Superior temporal gyrus (tissue), 1 donor: ENCODE results near the gene PRKCE.
A peak's percentile ranks its signal among the peaks of the same experiment; 100 is the strongest.

Experiments used
- DNase-seq: peaks from one replicate; pipeline ENCODE4 v3.0.0-alpha.2; 2016; ENCODE audit errors: extremely low spot score

The PRKCE gene

DNA sequence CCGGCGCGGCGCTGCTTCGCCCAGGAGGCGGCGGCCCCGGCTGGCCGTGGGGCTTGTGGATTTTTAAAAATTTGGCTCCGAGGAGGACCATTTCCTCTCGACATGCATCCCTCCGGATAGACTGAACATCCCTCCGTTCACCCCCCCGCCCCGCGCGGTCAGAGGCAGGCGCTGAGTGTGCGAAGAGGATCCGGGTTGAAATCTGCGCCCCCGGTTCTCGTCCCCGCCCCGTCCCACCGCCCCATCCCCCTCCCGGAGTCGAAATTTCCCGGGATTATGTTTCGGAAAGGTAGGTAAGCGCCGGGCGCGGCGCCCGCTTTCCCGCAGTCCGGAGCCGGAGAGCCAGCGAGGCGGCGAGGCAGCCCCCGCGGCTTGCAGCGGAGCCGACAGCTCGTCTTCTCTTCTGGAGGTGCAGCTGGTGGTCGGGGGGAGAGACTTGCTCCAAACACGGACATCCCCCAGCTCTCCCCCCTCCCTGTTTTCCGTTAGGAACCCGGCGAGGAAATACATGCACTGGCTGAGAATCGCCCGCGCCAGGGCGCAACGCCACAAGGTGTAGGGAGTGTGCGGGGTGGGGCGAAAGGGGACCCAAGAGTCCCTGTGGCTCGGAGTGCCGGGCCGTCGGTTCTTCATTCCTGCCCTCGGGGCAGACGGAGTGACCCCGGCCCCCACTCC, at the start of gene PRKCE:
Gene PRKCE, plus strand, starts transcription at position 261 of the 675 bp plus-strand sequence.
- no peak for DNase-seq

DNA sequence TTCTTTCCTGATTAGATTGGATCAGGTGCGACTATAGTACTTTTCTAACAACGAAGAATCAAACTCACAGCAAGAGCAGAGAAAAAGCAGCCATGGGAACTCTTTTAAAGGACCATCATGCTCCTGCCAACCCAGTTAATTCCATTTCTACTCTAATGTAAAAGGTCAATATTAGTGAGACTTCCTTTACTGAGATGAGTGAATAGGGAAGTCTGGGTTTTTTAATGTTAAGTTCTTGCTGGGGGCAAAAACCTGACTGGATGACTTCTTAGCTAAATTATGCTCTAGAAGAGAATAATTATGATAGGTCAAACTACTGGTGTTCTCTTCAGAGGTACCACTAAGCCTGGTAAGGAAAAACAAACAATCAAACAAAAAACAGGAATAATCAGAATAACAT, 48.9 kb upstream of the PRKCE start:
- DNase-seq = no peak

DNA sequence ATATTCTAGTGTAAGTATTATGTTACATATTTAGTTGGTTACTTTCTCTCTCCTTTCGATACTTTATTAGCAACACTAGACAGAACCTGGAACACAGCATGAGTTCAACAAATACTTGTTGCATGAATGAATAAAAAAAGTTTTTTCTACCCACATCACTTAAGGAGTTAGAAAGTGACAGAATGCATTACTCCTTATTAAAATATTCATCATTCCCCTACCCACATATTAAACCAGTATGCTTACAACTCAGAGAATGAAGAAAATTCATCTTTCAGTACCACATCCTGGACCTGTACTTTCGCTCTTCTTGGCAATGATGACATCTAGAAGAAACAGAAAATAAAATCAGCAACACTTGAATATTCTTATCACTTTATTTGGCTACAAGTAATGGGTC, 46.4 kb upstream of the PRKCE start:
- no peak for DNase-seq

DNA sequence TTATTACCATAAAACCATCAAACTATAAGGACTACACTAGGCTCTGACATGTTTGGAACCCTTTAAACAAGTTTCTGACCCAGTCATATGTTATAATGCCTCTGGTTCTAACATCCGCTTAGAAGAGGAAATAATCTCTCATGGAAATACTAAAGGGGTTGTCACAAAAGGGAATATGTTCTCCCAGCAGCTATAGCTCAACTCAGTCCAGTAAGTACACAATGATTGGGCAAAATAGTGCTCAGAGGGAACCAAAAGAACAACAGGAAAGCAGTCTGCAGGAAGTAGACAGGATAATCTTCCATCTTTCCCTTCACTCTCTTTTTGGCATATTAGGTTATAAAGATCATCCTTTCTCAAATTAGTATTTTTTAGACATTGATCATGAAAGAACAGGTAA, 44.7 kb upstream of the PRKCE start:
- no peak for DNase-seq

DNA sequence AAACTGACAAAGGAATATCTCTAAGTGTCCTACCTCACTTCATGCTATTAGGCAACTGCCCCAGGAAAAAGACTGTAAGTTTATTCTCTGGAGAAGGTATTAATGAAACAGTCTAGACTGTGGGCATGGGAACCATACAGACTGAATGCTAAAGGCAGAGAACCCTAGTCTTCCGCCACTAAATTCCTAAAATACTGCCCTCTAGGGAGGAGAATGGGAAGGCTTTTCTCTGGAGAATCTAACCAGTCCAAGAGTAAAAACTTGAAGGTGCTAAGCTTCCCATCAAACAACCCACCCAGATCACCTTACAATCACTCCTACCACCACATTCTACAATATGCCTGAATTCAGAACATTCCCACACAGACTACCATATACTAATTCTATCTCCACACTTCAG, 43.8 kb upstream of the PRKCE start:
- DNase-seq = no peak

DNA sequence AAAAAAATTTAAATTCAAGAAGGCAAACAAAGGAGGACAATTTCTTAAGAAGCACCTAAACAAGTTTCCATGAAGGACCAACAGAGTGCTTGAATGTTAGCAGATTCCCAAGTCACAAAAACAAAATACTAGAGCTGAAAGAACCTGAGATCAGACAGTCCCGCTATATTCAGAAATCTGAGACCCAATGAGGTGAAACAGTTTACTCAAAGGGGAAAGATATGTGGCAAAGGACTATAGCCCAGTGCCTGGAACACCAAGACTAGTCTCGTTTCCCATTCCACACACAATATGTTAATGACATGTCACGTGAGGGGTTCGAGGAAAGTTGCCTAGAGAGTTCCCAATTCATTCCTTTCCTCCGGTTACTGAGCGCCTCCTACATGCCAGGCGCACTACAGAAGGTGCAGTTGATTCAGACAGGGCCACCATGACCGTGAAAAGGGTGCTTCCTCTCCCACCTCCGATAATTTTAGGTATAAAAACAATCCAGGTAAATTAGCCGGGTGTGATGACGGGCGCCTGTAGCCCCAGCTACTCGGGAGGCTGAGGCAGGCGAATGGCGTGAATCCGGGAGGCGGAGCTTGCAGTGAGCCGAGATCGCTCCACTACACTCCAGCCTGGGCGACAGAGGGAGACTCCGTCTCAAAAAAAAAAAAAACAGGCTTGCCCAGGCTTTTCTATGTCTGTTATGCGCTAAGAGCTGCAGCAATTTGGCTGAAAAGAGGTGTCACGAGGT, 41.0 kb upstream of the PRKCE start:
- peak; percentile 84 for DNase-seq

DNA sequence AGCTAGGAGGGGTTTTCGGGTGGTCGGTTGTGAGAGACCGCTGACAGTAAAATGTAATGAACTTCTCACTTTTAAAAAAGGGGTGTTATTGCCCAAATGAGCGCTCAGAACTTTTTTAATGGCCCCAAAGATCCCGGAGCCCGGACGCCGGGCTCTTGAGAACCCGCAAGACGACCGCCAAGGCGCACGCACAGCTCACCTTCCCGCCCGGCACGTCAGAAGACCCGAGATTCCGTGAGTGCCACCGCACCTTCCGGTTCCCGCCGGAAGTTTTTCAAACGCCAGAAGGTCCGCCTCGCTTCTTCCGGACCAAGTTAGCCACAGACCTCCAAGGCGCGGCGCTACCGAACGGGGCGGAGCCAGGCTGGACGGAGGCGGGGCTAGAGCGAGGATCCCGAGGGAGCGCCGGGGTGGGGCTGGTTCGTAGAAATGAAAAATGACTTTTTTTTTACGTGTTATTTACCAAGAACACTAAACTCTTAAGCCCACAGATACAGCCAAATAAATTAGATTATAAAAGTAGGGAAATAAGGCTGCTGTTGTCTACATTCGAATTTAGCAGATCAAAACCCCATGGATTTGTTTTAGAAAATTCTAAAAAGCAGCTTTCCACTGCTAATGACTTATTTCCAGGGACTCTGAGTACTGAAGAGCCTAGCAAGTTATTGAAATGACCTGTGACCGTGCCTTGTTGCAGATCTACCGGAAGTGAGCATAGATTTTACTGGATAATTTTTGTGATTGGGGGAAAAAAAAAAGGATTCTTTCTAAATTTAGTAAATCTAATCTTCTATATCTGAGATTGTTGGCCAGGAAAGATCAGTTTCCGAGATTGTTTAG, 40.2 kb upstream of the PRKCE start, which contains the start of gene SRBD1:
Gene SRBD1, minus strand, starts transcription at position 248 of the 840 bp plus-strand sequence. CDS start 5,826 bp downstream, outside the sequence.
- peak; percentile 96 for DNase-seq

DNA sequence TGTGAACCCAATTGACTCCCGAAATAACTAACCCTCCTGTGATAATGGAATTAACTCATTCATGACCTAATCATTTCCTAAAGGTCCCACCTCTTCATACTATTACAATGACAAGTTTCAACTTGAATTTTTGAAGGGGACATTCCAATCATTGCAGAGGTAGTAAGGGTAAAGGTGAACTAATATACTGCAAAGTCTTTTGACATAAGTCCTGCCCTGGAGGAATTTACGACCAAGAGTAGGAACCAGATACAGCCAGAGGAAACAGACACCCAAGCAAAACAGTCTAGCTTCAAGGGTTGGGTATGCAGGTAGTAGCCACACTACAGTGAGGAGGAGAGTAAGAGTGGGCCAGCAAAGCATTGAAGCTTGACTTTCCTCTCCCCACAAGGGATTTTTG, 39.2 kb upstream of the PRKCE start:
- no peak for DNase-seq

DNA sequence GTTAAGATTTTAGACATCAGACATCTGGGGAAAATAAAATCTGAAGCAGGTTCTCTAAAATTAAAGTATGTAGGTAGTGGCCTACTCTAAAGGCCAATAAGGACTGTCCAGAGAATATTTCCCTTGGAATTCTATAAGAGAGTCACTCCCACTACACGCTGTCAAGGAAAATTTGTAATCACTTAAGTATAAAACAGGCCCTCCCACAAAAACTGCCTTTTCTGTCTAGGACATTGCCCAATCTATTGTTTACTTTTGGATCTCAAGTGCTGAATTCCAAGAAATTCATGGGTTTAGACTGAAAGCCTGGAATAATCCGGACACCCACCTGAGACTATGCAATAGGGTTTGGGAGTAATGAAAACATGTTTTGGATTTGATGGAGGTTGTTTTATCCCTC, 38.7 kb upstream of the PRKCE start:
- no peak for DNase-seq

DNA sequence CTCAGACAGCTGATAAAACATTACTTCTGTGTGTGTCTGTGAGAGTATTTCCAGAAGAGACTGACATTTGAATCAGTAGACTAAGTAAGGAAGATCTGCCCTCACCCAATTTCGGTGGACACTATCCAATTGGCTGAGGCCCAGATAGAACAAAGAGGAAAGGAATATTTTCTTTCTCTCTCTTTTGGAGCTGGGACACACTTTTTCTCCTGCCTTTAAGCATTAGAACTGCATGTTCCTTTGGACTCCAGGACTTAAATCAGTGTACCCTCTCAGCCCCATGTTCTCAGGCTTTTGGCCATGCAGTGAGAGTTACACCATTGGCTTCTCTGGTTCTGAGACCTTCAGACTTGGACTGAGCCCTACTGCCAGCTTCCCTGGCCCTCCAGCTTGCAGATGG, 37.1 kb upstream of the PRKCE start:
- no peak for DNase-seq

DNA sequence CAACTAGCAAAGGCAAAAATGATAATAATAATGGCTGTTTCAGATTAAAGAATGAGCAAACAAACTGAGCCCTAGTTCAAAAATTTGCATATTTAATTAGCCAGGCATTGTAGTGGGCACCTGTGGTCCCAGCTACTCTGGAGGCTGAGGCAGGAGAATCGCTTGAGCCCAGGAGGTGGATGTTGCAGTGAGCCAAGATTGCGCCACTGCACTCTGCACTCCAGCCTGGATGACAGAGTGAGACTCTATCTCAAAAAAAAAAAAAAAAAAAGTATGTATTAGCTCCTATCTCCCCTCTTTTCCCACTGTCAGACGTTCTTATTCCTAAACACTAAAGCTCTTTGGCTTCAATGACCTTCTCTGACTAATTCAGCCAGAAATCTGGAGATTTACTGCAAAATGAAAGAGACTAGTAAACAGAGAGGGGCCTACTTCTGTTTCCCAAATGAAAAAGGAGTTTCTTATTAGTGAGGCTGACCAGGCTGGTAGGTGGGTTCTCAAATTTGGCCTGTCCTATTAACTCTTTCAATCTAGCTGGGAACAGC, 36.5 kb upstream of the PRKCE start:
- no peak for DNase-seq

DNA sequence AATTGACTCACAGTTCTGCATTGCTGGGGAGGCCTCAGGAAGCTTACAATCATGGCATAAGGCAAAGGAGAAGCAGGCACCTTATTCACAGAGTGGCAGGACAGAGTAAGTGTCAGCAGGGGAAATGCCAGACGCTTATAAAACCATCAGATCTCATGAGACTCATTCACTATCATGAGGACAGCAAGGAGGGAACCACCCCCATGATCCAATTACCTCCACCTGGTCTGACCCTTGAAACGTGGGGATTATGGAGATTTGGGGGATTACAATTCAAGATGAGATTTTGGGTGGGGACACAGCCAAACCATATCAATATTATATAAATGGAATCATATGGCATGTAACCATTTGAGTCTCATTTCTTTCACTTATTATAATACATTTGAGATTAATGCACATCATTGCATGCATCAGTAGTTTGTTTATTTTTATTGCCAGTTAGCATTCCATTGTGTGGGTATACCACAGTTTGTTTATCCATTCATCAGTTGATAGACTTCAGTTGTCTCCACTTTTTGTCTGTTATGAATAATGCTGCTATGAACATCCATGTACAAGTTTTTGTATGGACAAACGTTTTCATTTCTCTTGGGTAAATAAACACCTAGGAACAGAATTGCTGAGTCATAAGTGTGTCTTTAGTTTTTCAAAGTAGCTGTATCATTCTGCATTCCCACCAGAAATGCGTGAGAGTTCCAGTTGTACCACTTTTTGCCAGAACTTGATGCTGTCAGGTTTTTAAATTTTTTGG, 34.6 kb upstream of the PRKCE start:
- no peak for DNase-seq

DNA sequence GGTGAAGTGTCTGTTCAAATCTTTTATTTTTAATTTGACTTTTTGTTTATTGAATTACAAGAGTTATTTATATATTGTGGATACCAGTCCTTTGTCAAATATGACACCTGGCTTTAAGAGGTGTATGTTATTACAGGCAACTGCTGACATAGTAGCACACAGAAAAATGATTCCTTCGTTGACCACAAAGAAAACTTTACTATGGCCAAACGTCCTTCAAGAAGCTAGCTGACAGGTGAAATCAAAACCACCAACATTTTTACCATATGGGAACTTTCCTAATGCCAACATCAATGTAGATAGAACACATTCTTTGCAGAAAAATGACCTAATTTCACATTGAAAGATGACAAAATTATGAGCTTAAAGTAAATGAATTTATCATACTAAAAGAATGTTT, 34.0 kb upstream of the PRKCE start:
- no peak for DNase-seq

DNA sequence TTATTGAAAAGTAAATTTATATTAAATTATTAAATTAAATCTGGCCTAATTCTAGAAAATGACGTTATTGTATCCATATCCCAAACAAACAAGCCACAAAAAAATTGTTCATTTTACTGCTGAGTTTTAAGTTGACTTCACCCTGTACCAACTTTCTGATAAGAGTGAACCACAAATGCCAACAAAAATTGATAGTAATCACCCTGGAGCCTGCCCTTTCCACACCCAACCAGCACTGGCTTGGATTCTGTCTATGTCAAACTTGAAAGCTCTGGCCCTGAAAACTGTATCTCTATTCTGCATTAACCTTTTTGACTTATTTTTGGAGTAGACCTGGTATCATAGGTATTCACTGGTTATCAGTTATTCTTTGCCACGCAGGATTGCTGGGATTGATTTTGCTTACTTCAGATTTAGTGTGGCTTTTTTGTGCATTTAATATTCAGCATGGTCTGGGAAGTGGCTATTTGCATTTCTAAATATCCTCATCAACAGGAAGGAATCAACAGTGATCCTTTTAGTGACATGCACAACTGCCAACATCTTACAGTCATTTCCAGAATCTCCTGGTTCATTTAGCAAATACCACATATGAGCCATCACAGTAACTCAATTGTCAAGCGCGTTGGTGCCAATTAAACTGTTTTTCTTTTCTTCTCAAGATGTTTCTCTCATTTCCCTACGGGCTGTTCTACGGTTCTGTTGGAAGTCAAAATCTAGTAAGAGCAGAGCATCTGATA, 29.0 kb upstream of the PRKCE start:
- no peak for DNase-seq

DNA sequence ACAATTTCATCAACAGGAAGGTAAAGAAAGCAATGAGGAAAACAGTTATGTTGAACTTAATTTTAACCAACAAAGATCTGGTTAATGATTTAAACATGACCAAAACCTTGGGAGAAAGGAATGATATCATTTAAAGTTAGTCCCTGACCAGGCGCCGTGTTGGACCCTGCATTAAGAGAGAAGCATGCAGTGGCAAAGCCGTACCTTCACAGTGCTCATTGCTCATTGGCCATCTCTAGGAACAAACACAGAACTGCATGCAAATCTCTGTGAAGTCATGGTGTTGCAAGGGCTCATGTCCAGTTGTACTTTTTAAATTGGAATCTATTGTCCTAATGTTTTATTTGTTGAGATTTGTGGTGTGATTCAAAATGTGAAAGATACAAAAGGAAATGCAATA, 28.4 kb upstream of the PRKCE start:
- no peak for DNase-seq

DNA sequence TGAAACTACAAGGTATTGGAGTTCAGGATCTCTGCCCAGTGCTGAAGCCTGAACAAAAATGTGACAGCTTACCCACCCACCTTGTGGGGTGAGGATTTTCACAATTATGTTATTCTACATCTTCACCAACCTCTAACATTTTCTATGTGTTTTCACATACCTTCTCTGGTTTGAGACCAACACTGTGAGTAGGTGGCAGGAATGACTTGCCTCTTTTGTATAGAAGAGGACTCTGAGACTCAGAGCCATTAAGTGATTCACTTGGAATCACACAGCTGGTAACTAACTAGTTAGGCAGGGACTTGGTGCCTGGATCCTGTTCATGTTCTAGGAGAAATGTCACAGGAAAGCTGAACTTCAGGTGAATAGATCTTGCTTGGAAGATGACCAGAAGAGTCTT, 25.7 kb upstream of the PRKCE start:
- no peak for DNase-seq

DNA sequence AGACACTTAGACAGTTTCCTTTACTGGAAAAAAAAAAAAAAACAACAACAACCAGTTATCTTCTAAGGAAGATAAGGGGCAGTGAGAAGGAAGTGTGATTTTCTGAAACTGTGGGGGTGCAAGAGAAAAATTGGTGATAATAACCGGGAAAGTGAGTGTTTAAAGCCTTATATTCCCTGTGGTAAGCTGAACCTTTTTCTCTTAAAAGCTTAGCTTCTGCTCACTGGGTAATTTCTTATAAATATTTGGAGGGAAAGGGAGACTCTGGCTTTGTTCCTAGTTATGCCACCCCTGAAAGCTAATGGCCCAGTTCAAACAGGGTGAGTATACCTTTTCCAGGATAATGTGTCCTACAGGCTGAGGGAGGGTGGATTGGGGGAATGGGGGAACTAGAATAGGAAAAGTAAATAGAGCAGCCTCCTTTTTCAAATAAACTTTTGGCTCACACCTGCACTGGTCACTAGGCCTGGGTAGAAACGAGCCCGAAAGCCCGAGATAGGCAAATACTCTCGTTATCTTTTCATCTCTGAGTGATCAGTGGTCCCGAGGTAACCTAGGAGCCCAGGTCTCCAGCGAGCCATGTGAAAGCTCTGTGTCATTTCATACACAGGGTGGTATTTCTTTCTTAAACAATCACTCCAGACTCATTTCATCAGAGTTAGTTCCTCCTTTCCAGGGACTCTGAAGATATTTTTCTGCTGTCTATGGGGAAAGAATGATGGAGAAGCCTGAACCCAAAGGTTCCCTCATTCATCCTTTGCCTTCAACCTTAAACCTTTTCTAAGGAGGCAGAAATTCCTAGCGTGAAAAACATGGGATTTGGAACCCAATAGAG, 24.9 kb upstream of the PRKCE start:
- DNase-seq = no peak

DNA sequence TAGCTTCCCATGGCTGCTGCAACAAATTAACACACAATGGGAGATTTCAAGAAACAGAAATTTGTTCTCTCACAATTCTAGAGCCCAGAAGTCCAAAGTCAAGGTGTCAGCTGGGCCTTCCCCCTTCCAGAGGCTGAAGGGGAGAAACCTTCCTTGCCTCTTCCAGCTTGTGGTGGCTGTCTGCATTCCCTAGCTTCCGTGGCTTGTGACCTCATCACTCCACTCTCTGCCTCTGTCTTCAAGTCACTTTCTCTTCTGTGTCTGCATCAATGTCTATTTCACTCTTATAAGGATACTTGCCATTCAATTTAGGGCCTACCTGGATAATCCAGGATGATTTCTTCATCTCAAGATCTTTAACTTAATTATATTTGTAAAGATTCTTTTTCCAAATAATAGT, 23.6 kb upstream of the PRKCE start:
- no peak for DNase-seq

DNA sequence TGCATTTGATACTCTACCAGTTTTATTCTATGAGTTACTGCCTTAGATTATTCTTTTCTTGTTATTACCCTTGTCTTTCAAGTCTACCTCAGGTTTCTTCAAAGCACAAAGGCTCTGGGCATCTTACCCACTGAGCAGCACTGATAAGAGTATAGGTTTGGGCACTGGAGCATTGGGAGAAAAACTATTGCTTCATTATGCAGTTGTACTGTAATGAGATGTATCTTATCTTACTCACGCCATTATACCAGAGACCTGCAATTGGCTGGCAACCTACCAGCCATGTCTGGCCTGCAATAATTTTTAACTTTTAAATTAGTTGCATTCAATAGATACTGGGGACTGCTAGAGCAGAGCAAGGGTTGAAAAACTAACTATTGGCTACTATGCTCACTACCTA, 21.5 kb upstream of the PRKCE start:
- no peak for DNase-seq

DNA sequence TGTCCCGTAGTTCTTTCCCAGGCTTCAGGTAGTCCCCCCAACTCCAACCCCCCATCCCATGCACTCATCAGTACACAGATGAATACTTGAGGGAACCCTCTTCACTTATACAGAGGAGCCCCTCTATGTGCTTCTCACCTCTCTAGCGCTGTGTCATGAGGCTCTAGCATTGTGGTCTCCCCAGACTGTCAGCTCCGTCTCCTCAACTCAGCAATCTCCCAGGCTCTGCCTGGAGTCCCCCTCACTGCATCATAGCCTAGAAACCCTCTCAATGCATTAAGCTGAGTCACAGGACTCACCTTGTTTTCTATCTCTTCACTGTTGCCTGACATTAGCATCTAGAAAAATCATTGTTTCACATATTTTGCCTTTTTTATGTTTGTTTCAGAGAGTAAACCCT, 20.2 kb upstream of the PRKCE start:
- no peak for DNase-seq
